HG03571 (cell line): ENCODE measurements around the gene PRSS48.
"Not testable (repeated sequence)": the region's sequence is repeated elsewhere in the genome, so short reads cannot be mapped to it uniquely, and the experiment has no call there.

Source experiments
- ATAC-seq: cut with Tn5 transposase; IDR thresholded peaks from one replicate; pipeline ENCODE4 v1.9.1; 2021; ENCODE audit not compliant: unreplicated experiment

Gene PRSS48, protein sequence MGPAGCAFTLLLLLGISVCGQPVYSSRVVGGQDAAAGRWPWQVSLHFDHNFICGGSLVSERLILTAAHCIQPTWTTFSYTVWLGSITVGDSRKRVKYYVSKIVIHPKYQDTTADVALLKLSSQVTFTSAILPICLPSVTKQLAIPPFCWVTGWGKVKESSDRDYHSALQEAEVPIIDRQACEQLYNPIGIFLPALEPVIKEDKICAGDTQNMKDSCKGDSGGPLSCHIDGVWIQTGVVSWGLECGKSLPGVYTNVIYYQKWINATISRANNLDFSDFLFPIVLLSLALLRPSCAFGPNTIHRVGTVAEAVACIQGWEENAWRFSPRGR

GRCh38 chr4:151276787-151277562, at the start of gene PRSS48:
Gene PRSS48 (plus strand): TSS chr4:151277161. CDS start chr4:151277173, 12 bp downstream.
- no peak for ATAC-seq

- no peak for ATAC-seq
Measured at GRCh38 chr4:151227172-151227571, 49.8 kb upstream of the PRSS48 start.

DNA sequence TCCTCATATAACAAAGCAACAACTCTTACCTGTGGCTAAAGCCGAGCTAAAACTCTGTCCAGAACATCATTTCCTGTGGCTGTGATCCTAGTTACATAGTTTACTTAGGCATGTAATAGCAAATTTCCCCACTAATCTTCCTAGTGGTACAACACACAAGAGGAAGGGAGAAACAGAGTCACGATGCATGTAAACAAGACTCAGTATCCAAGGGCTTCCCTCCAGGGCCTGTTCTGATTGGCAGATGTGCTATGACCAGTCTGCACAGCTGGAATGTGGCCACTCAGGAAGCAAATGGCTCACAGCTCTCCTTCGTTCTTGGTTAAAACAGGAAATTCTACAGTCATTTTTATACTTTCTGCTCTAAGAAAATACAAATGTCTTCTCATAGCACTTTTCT, 49.2 kb upstream of the PRSS48 start:
- ATAC-seq: no peak

DNA sequence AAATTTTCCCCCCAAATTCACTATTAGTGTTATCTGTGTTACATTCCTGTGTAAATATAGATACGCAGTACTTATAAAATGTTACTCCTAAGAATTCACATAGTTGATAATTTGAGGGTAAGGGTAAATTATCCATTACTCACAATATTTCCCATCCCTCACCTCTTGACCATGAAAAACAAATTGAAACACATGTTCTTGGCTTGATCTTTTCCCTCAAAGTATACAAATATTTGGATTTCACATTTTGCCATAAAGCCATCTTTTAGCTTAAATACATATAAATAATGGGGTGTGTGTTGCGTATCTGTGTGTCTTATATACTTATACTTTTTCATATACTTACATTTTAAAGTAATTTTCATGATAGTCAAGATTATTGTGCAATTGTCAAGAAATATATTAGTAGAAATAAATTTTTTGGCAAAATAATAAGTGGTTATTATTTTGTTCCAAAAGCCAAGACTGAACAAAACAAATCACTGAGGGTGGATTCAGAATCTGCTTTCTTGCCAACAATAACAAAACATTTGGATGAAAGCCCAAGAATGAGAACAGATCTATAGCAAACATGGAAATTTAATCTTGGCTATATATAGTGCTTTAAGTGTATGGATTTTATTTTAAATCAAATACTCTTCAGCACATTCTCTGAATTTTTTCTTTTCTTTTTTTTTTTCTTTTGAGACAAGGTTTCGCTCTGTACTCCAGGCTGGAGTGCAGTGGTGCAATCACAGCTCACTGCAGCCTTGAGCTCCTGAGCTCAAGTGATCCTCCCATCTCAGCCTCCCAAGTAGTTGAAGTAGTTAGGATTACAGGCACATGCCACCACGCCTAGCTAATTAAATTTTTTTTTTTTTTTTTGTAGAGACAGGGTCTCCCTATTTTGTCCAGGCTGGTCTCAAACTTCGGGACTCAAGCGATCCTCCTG, 48.5 kb upstream of the PRSS48 start:
- ATAC-seq: no peak

- ATAC-seq: no peak
Measured at GRCh38 chr4:151231915-151232595, 44.9 kb upstream of the PRSS48 start.

DNA sequence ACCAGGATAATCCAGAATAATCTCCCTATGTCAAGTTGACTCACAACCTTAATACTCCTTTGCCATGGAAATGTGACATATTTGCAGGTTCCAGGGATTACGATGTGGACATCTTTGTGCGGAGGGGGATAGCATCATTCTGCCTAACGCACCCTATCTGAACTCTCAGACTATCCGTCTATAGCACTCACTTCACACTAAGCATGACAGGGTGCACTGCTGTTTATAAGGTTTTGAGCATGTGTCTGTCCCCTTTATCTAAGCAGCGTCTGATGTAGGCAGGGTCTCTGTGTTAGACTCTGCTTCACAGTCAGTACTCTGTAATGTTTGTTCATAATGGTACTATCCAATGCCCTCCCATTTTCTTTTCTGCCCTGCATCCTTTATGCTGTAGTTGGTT, 43.4 kb upstream of the PRSS48 start:
- ATAC-seq: no peak

DNA sequence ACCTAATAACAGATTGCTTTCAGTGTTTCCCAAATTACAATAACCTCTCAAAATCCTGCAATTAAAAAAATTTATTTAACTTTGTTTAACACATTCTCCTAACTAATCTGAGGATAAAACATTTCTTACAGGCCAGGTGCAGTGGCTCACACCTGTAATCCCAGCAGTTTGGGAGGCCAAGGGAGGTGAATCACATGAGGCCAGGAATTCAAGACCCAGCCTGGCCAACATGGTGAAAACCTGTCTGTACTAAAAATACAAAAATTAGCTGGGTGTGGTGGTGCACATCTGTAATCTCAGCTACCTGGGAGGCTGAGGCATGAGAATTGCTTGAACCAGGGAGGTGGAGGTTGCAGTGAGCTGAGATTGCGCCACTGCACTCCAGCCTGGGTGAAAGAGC, 41.6 kb upstream of the PRSS48 start:
- ATAC-seq: not testable (repeated sequence)

GRCh38 chr4:151236036-151236435, 40.9 kb upstream of the PRSS48 start:
- ATAC-seq: no peak

- no peak for ATAC-seq
Measured at GRCh38 chr4:151238477-151238876, 38.5 kb upstream of the PRSS48 start.

- ATAC-seq: no peak
Measured at GRCh38 chr4:151239608-151240007, 37.4 kb upstream of the PRSS48 start.

- ATAC-seq: no peak
Measured at GRCh38 chr4:151242305-151242704, 34.7 kb upstream of the PRSS48 start.

- no peak for ATAC-seq
Measured at GRCh38 chr4:151246742-151247141, 30.2 kb upstream of the PRSS48 start.

DNA sequence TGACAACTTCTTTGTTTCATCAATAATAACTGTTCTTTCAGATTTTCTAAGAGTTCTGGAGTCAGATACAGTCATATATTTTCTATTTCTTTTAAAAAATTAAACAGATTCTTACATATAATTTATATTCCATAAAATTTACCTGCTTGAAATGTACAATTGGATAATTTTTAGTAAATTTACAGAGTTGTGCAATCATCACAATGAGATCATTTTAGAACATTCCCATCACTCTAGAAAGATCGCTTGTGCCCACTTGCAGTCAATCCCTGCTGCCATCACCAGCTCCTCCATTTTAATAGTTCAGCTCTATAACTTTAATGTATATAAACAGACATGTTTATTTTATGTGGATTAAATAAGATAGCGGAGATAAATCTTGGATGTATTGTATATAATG, 29.6 kb upstream of the PRSS48 start:
- no peak for ATAC-seq

DNA sequence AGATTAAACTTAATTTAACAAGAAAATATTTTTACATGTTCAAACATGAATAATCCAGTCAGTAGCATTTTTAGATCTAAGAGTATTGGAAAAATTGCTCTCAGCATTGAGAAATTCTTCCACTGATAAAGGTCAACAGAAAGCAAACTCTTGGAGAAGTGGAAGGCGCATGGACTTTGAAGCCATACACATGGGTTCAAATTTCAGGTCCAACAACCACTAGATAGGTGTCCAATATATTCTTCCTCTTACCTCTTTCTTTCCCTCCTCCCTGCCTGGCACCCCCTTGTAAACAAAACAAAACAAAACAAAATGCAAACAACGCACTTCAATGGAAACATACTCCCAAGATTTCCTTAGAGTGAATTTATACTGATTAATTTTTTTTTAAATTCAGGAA, 28.4 kb upstream of the PRSS48 start:
- ATAC-seq: no peak

GRCh38 chr4:151250706-151251105, 26.3 kb upstream of the PRSS48 start:
- ATAC-seq: no peak

GRCh38 chr4:151251603-151252304, 25.2 kb upstream of the PRSS48 start:
- ATAC-seq: no peak

- not testable (repeated sequence) for ATAC-seq
Measured at GRCh38 chr4:151255226-151255625, 21.7 kb upstream of the PRSS48 start.

DNA sequence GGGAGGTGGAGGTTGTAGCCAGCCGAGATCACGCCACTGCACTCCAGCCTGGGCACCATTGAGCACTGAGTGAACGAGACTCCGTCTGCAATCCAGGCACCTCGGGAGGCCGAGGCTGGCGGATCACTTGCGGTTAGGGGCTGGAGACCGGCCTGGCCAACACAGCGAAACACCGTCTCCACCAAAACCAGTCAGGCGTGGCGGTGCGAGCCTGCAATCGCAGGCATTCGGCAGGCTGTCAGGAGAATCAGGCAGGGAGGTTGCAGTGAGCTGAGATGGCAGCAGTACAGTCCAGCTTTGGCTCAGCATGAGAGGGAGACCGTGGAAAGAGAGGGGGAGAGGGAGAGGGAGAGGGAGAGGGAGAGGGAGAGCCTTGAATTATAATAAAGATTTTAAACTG, 21.3 kb upstream of the PRSS48 start:
- not testable (repeated sequence) for ATAC-seq

DNA sequence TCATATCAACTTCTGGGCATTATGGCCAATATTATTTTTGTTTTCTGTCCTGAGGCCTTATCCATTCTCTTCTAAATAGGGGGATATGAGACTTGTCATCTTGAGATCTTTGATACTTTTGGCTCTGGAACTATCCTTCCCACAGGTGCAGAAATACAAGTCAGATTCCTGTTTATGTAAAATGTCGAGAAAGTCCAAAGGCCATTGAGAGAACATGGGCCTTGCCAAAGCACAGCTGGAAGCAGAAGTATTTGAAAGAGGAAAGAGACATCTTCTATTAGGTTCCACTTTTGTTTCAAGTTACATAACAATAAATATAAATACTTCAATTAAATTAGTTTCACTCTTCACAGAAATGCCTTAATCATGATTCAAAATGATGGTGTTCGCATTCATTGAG, 20.8 kb upstream of the PRSS48 start:
- ATAC-seq: no peak

GRCh38 chr4:151257704-151258103, 19.3 kb upstream of the PRSS48 start:
- no peak for ATAC-seq
